HG03066 (cell line): Measurements from ENCODE around the gene HORMAD2.
"Not testable (repeated sequence)": the region's sequence is repeated elsewhere in the genome, so short reads cannot be mapped to it uniquely, and the experiment has no call there.

Experiments
- ATAC-seq: cut with Tn5 transposase; IDR thresholded peaks from one replicate; pipeline ENCODE4 v1.9.1; 2021; ENCODE audit warnings: low read depth; ENCODE audit not compliant: unreplicated experiment

The HORMAD2 gene

DNA sequence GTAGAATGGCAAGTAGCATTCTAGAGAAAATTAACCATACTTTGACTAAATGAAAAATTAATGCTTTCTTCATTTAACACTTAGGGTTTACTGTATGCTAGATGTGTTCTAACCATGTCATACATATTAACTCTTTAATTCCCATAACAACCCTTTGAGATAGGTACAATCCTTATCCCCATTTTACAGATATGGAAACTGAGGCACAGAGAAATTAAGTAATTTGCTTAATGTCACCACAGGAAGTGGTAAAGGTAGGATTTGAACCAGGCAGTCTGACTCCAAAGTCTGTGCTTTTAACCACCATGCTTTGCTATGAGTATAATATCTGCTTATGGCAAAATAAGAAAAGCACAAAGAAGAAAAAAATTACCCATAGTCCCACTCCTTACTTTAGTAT lies 106.8 kb downstream of the HORMAD2 start:
- ATAC-seq, result no peak

DNA sequence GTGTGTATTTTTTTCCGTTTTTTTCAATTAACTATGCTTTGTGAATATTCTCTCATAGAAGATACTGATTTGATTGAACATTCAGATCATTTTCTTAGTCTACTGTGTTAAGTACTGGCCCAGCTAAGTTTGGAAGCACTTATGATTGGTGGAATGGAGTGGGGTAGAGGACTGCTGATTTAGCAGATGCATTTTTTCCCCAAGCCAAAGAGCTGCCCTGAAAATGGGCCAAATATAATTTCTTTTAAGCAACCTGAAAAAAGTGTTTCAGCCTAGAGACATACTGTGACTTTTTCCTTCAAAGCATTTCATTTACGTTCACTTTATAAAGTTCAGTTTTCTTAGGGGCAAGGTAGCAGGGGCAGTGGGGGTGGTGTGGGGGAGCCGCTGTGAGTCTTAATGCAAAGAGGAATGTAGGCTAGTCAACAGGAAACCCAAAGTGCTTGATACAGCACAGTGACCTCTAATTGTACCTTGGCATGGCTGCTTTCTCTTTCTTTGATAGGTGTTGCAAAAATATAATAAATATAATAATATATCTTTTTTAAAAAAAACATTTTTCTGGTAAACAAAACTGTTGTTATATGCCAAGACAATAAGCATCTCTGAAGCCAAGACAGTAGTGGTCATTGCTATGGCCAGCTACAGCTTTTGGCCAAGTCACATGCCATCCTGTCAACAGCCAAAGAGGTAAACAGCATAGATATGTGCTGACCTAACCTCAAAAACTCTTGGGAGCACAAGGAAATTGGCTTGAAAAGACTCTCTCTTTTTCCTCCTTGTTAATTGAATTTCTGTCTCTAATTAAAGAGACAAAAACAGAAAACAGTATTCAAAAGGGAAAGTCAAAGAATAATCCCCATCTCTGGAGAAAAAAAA lies 107.5 kb downstream of the HORMAD2 start:
- no peak for ATAC-seq

DNA sequence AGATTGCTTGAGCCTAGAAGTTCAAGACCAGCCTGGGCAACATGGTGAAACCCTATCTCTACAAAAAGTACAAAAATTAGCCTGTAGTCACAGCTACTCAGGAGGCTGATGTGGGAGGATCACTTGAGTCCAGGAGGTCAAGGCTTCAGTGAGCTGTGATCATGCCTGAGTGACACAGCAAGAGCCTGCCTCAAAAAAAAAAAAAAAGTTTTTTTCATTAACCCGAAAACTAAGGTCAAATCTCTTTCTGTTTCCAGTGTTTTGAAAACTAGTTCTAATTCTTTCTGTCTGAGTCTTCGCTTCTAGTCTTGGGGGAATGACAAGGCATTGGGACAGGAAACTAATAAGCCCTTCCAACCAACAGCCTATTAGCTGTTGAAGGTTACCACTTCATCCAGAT lies 108.6 kb downstream of the HORMAD2 start:
- ATAC-seq, result no peak

DNA sequence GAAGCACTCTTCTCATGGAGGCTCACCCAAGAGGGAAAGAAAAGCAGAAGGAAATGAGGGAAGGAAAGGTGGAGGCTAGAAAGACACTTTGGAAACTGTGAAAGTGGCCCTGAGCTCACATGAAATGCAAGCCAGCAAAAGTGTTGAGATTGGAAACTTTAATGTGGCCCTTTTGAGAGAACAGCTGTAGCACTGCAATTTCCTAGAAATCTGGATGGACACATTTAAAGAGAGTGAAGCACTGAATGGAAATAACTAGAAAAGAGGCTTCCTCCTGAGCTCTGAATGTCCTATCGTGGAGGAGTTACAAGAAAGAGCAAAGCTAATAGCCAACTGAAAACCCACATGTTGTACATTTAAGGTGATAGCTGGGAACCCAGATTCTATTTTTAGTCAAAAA lies 110.3 kb downstream of the HORMAD2 start:
- ATAC-seq, result no peak

DNA sequence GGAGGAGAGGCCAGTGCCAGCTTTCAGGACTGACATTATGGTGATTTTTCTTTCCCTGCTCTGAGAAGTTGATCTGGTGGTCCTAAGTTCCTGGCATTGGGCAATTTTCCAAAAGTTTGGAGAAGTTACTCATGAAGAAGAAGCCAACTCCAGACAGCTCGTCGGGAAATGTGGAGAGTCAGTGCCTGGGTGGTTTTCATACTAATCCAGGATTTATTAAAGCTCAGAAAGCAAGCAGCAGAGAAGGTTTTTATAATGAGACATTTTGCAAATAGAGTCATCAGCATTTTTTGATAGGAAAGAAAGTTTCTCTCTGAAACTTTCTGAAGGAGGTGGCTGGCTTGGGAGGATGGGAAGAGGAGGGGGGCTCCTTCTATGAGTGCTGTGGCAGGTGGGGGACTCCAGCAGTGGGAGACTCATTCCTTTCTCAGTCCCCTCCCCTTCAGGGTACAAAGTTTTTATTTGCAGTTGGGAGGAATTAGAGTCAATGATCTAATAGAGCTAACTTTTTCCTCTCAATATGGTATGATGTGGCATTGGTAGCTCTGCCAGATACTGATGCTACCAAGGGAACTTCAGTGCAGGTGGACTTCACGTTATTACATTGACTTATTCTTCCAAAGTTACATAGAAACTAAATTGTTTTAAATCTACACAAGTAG lies 110.9 kb downstream of the HORMAD2 start:
- ATAC-seq, result no peak

DNA sequence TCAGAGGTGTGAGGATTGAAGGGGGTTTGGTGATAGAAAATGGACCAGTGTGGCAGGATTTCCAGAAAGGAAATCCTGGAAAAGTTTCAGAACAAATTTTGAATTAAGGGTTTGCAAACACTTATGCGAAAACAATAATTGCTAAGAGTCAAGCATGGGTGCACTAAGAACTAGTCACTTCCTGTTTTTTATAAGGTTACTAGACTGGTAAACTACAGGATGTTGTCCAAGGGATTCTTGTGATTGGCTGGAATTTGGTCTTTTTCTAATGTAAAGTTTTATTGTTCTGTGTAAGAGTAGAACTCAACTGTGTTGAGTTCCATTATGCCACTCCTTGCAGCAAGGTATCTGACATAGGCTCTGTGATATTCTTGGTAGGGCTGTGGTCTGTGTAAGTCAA lies 112.2 kb downstream of the HORMAD2 start:
- no peak for ATAC-seq

DNA sequence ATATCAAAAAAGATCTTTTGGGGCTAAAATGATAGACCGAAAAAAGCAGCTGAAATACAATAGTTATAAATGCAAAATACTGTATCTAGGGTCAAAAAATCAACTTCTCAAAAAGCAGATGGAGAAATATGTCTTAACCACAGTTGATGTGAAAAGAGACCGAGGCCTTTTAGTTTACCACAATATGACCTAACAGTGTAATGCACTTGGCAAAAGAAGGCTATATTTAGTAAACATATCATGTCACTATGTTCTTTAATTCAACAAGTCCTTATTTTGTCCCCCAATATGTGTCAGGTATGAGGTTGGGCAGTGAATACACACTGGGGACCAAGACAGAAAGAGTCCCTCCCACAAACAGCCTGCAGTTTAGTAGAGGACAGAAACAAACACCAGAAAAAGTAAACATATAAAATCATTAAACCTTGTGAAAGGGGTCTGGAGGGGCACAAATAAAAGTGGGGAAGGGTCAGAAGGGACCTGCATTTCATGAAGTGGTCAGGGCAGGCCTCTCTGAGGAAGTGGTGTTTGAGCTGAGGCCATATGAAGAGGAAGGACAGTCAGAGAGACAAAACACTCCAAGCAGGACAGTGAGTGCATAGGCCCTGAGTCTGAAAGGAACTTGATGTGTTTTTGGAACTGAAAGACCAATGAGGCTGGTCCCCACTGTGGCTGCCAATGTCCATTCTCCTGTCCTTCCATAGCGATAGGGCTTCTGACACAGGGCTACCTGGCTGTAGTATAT lies 112.9 kb downstream of the HORMAD2 start:
- no peak for ATAC-seq

DNA sequence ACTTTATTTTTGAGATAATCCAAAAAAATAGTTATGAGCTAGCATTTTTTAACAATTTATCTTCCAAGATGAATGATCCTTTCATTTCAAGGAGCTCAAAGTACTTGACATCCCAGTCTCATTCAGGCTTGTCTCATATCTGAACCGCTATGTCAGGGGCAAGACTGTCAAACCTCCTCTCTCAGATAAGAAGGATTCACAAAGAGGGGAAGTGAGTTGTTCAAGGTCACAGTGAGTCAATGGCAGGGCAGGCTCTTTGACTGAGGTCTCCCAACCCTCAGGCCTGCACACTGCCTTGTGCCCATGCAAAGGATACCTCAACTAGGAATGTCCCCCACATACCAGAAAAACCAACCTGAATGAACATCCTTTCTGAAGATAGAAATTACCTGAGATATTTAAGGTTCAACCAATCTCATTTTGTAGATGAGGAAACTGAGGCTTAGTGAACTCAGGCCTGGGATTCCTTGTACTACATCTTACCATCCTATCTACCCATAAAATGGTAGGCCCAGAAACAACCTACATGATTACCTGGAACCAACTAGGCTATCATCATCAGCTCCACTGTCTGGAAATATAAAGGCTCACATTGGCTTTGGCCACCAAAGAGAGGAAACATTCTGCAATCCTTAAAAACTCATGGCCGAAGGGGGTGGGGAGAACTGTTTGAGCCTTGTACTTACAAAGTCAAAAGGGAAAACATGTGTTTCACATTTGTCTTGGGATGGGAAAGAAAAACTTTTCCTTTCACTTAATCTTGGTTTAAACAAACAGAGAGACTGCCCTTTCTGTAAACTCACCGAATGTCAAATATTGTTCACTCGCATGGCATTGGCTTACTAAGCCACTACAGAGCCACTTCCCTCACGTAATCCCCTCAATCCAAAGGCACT lies 115.2 kb downstream of the HORMAD2 start:
- ATAC-seq, result no peak

DNA sequence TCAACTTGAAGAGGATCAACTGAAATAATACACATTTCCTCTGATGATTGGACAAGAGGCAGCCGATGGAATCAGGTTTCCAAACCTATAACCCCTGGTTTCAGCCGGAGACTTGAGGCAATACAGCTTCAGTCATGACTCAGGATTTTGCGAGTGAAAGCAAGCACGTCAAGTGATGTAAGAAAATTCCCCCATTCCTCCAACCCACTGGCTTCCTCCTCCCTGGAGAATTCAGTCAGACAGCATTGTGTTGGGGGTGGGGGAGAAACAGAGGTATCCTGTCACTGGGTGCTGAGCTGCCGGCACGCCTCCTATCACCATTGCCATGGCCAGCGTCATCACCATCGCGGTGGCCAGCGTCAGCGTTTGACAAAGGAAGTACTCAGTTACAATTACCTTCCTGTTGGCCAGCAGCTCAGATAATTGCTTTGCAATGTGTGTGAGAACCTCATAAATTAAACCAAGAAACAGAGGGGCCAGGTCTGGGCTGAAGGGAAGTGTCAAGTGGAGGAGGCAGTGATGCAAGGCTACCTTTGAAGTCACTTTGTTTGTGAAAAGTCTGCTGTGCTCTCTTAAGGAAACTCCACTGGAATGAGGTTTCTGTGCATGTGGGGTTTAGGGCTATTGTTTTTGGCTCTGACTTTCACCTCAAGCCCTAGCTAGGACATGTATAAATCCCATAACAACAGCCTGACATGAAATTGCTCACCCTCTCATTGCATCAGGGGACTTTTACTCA lies 116.0 kb downstream of the HORMAD2 start:
- ATAC-seq, result no peak

DNA sequence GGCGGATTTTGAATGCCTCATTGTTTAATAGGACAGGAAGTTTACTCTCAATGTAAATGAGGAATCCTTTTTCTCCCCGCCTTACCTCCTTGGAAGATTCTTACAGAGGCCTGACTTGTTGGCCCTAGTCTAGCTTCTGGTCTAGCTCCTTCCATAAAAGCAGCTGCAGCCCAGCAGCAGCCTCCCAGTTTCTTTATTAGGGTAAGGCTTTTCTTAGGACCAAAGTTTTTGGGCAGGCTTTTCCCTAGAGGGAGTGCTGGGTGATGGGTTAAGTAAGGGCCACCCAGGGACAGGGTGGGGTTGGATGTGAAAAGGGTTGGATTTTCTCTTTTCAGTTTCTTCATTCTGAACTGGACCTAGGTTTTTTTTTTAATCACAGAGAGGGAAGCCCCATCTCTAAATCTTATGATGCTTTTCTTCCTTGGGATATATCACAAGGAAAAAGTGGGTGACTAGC lies 116.6 kb downstream of the HORMAD2 start:
- no peak for ATAC-seq

DNA sequence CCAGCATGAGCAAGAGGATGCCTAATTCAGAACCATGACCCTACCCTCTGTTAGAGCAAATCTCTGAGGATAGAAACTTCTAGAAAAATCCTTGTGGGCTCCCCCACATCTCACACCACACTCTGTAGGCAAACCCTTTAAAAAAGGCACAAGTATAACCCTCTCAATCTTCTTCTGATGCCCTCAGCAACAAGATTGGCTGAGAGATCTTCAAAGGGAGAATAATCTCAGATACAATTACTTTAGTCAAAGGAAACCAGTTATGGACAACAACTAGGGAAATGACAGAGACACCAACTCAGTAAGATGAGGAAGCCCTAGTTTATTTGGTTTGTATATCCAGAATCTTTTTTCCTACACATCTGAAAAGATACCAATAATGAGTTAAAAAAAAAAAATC lies 117.1 kb downstream of the HORMAD2 start:
- no peak for ATAC-seq

DNA sequence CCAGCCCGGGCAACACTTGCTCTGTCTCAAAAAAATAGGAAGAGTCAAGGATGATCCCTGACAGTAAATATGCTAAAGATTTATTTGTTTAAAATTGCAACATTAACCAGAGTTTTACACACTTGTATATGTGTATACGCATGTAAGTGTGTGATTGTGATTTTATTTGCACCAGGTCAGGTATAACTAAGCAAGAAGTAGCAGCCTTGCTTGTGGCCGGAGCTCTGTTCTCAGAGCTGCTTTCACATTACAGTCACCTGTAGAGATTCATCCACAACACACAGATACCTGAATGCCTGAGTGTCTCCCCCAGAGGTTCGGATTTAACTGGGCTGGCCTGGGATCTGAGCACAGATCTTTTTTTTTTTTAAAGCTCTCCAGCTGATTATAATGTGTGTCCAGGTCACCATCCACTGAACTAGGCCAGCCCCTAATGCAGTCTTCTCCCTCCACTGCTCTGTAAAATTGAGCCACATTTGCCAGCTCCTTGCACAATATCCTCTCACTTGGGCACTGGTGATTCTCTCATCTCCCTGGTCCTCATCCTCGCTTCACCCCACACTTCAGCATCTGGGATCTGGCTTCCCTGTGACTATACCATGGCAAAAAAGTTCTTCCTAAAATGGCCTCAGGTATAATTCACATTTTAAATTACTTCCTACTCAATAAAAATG lies 118.0 kb downstream of the HORMAD2 start:
- ATAC-seq, result no peak

DNA sequence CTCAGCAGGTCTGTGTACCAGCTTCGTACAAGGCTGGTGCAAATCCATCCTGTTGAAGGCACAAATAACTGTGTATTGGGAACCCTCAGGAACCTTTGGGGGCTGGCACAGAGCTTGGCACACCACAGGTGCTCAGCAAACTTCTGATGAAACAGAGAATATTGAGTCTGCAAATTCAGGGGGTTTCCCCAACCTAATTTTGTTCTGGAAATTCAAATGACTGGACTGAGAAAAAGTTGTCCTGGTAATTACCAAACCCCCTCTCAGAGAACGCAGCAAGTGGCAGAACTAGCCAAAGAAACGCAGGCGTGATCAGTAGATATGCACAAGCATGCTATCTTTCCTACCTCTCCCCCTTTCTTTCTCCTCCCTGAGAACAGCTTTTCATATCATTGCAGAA lies 118.7 kb downstream of the HORMAD2 start:
- ATAC-seq, result no peak

DNA sequence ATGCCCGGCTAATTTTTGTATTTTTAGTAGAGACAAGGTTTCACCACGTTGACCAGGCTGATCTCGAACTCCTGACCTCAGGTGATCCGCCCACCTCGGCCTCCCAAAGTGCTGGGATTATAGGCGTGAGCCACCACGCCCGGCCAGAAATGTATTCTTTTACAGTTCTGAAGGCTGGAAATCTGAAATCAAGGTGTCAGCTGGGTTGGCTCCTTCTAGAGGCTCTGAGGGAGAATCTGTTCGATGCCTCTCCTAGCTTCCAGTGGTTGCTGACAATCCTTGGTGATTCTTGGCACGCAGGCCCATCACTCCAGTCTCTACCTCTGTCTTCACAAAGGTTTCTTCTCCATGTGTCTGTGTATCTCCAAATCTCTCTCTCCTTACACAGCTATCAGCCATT lies 120.6 kb downstream of the HORMAD2 start:
- not testable (repeated sequence) for ATAC-seq

DNA sequence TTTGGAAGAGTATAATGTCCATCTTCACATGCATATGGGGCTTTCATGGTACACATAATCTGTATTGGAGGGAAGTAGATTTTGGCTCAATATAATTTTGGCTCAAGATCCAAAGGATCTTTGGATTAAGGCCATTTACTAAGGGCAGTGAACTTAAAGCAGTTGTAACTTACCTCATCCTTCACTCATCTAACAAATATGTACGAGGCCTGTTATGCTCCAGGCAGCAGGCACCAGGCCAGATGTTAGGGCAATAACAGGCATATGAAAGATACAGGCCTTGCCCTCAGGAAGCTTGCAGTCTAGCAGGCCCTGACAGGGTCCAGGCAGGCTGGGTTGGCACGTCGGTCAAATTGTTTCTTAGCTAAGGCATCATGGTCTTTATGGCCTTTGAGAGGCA lies 121.7 kb downstream of the HORMAD2 start:
- ATAC-seq, result no peak

DNA sequence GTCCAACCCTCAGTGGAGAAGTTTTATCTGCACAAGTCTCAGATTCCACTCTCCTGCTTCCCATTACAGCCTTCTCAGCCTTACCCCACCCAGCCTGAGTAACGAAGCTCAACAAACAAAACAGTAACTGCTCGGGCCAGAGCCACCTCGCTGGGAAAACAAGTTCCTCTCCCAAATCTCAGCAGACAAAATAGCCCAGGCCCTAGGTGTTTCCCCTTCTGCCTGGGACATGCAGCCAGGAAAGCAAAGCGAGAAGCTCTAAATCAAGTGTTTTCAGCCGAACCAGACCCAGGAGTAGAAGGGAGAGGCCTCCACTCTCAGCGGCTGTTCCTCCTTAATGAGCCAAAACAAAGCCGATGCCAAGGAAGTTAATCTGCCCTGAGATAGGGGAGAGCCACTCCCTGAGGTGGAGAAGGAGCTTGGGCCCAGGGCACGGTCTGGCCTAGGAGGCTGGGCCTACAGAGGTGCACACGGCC lies 122.3 kb downstream of the HORMAD2 start:
- ATAC-seq, result no peak

DNA sequence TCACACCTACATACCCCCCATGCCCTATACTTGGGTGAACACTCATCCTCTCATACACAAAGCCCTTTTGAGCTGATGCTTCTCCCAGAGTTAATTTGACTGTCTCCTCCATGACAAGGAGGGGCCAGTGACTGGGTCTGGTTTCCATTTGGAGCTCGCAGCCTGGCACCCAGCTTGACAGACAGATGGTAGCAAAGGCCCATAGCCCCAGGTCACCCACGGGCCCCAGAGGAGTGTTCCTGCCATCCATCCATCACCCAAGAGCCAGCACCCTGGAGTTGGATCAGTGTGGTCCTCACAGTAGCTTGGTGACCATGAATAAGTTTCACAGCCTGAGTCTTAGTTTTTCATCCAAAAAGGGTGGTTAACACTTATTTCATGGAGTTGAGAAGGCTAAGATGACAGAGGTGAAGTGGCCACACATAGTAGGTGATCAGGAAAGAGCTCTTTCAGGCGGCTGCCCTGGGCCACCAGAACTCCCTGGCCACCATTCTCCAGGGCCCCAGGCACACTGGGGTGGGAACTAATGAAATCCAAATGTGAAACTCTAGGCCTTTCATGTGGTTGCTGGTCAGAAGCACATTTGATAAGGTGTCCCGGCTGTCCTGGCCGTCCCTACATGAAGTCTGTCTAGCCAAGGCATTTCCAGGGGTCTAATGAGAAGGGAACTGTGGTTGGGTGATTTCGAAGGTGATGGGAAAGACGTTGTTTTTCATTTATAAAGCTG lies 123.9 kb downstream of the HORMAD2 start:
- ATAC-seq, result no peak

DNA sequence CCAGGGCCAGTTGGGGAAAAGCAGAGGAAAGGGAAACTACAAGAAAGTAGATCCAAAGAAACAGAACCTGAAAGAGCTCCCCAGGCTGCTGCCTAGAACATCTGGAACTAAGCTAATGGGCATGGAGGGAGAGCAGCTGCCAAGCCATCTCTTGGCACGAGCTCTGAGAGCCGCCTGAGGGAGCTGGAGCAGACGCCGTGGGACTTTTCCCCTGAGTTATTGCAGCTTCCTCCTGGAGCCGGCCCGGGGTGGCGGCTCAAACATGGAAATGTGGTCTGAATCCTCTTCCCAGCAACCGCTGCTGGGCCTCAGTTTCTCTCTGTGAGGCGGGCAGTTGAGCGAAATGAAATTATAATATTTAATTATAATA lies 124.5 kb downstream of the HORMAD2 start:
- no peak for ATAC-seq
